ENCODE data around the gene GBGT1. TPM values are rescaled to one million over a fixed set of nuclear protein-coding genes. Genes with fewer than 3 reads are reported as not detected.

GBGT1 gene
- total and polyA plus RNA-seq, 2 experiments from 2014 or later: 3.7 to 22.4 TPM

GRCh38 chr9:133165452-133165730 lies 1.7 kb upstream of the GBGT1 start (continued):
- TF ChIP-seq CTCF (conservative IDR thresholded peaks at IDR 0.05; ENCODE audit: low read depth in 2 of 2) (no peak), ZNF331 (CRISPR knock-in tag; IDR thresholded peaks at IDR 0.05; ENCODE audit: low read depth) (no peak), ZNF462 (CRISPR knock-in tag; IDR thresholded peaks at IDR 0.05) (no peak)

- H3K27ac Mint-ChIP-seq: no peak overlapping the region
- no peaks in the 10 kb centered on the region for H3K9me3 Mint-ChIP-seq
- Histone ChIP-seq H3K4me3 (peak overlapping the region; percentile 89), H3K4me2 (peak overlapping the region; percentile 90), H3K27ac (ENCODE audit: low read depth) (no peak overlapping the region), H4K20me1 (replicated peaks; ENCODE audit: insufficient read depth) (no peaks in the 10 kb centered on the region; the same call in 1 of the 2 replicates), H3K9me2 (ENCODE audit: insufficient read depth) (no peaks in the 10 kb centered on the region), H3K36me3 (ENCODE audit: insufficient read depth) (no peaks in the 10 kb centered on the region), H3K79me2 (replicated peaks; ENCODE audit: insufficient read depth) (no peaks in the 10 kb centered on the region), H3K27me3 (ENCODE audit: insufficient read depth) (peaks cover 13% of the 10 kb centered on the region), H2AFZ (peak overlapping the region; percentile 95), H3F3A (replicated peaks; ENCODE audit: low read depth) (no peaks in the 10 kb centered on the region), H3K4me1 (ENCODE audit: insufficient read depth) (no peaks in the 10 kb centered on the region)
- no peak for ATAC-seq
- H3K4me1 Mint-ChIP-seq: peaks cover 6% of the 10 kb centered on the region; the same call in 2 of the 3 replicates
- no peak for DNase-seq (ENCODE audit: low spot score)
- peaks cover 27% of the 10 kb centered on the region for H3K27me3 Mint-ChIP-seq (ENCODE audit: insufficient read depth, low read depth, poor library complexity)
- H3K36me3 Mint-ChIP-seq (ENCODE audit: low read depth): peaks cover 9% of the 10 kb centered on the region; the same call in 1 of the 3 replicates
- H3K4me3 Mint-ChIP-seq: peak overlapping the region; percentile 74
- TF ChIP-seq EZH2phosphoT487 (IDR thresholded peaks at IDR 0.05; ENCODE audit: unreplicated experiment) (no peak), ZNF462 (CRISPR knock-in tag; IDR thresholded peaks at IDR 0.05) (no peak), STAT1 (IDR thresholded peaks at IDR 0.05; ENCODE audit: unreplicated experiment) (no peak), POLR2AphosphoS5 (IDR thresholded peaks at IDR 0.05; ENCODE audit: low read depth) (no peak), ZNF331 (CRISPR knock-in tag; IDR thresholded peaks at IDR 0.05; ENCODE audit: low read depth) (no peak), CREB1 (CRISPR knock-in tag; IDR thresholded peaks at IDR 0.05; ENCODE audit: low read depth) (no peak), ZNF114 (CRISPR knock-in tag; IDR thresholded peaks at IDR 0.05) (no peak), EZH2 (IDR thresholded peaks at IDR 0.05; ENCODE audit: low read depth, unreplicated experiment) (no peak)
Observed at GRCh38 chr9:133164191-133164590, 477 bp upstream of the GBGT1 start.

All from GM23338 (cell line).